Mesenchymal stem cell (in vitro differentiated cells and primary cell): ENCODE results near the gene ACSF3.
"Not testable (repeated sequence)": the region's sequence is repeated elsewhere in the genome, so short reads cannot be mapped to it uniquely, and the experiment has no call there.

Source experiments
- DNase-seq: peaks from one replicate; pipeline ENCODE4 v3.0.0-alpha.2; 2013
- H2AFZ ChIP-seq: one replicate; pipeline ENCODE4 v1.6.1; 2013; ENCODE audit warnings: low read depth, mild to moderate bottlenecking, control low read depth, inconsistent platforms, low read length, moderate library complexity
- H2AK5ac ChIP-seq: 2 replicates; pipeline ENCODE4 v1.6.1; 2013; ENCODE audit warnings: low read length, moderate library complexity, mild to moderate bottlenecking, inconsistent platforms; ENCODE audit not compliant: severe bottlenecking
- H2BK120ac ChIP-seq: one replicate; pipeline ENCODE4 v1.6.1; 2013; ENCODE audit warnings: low read depth, mild to moderate bottlenecking, inconsistent platforms, low read length, moderate library complexity
- H2BK12ac ChIP-seq, 2 experiments: one replicate each; pipeline ENCODE4 v1.6.1; 2013; ENCODE audit warnings: inconsistent platforms in 2 of 2, low read length in 2 of 2, mild to moderate bottlenecking in 2 of 2, moderate library complexity in 2 of 2, control low read depth in 1 of 2
- H2BK15ac ChIP-seq: one replicate; pipeline ENCODE4 v1.6.1; 2013; ENCODE audit warnings: mild to moderate bottlenecking, low read depth, inconsistent platforms; ENCODE audit not compliant: poor library complexity, severe bottlenecking
- H2BK5ac ChIP-seq: 2 replicates; pipeline ENCODE4 v1.6.1; 2013; ENCODE audit warnings: low read depth, mild to moderate bottlenecking, low read length, control low read depth, inconsistent platforms; ENCODE audit not compliant: poor library complexity, severe bottlenecking
- H3K14ac ChIP-seq, 2 experiments: one replicate each; pipeline ENCODE4 v1.6.1; 2013; ENCODE audit warnings: inconsistent platforms in 2 of 2, low read length in 2 of 2, control low read depth in 1 of 2, mild to moderate bottlenecking in 1 of 2, moderate library complexity in 1 of 2
- H3K18ac ChIP-seq, 2 experiments: one replicate each; pipeline ENCODE4 v1.6.1; 2013; ENCODE audit warnings: inconsistent platforms in 2 of 2, low read length in 2 of 2, control low read depth in 1 of 2, low read depth in 1 of 2, mild to moderate bottlenecking in 1 of 2
- H3K23ac ChIP-seq, 2 experiments: one replicate each; pipeline ENCODE4 v1.6.1; 2013; ENCODE audit warnings: inconsistent platforms in 2 of 2, low read length in 2 of 2, mild to moderate bottlenecking in 2 of 2, moderate library complexity in 2 of 2, control low read depth in 1 of 2
- H3K27ac ChIP-seq: 2 replicates; pipeline ENCODE4 v1.5.1; 2013; ENCODE audit warnings: mild to moderate bottlenecking, moderate library complexity, low read length, control low read depth, inconsistent platforms; ENCODE audit not compliant: poor library complexity, severe bottlenecking
- H3K27me3 ChIP-seq, 2 experiments: 2 replicates each; pipeline versions ENCODE4 v1.6.1 to v1.7.0; 2013; ENCODE audit warnings: low read length in 2 of 2, mild to moderate bottlenecking in 2 of 2, moderate library complexity in 2 of 2, control low read depth in 1 of 2, inconsistent platforms in 1 of 2; ENCODE audit not compliant: control insufficient read depth in 1 of 2, insufficient read depth in 1 of 2
- H3K36me3 ChIP-seq, 2 experiments: 2 replicates each; pipeline versions ENCODE4 v1.6.1 to v1.7.0; 2013; ENCODE audit warnings: low read length in 2 of 2, control low read depth in 1 of 2, inconsistent platforms in 1 of 2, low read depth in 1 of 2, mild to moderate bottlenecking in 1 of 2; ENCODE audit not compliant: insufficient read depth in 2 of 2, control insufficient read depth in 1 of 2
- H3K4ac ChIP-seq, 2 experiments: one replicate each; pipeline ENCODE4 v1.6.1; 2013; ENCODE audit warnings: inconsistent platforms in 2 of 2, low read length in 2 of 2, mild to moderate bottlenecking in 2 of 2, moderate library complexity in 2 of 2, control low read depth in 1 of 2, low read depth in 1 of 2
- H3K4me1 ChIP-seq: 2 replicates; pipeline ENCODE4 v1.6.1; 2013; ENCODE audit warnings: low read depth, low read length, control low read depth; ENCODE audit not compliant: control insufficient read depth, insufficient read depth
- H3K4me2 ChIP-seq: 2 replicates; pipeline ENCODE4 v1.6.1; 2013; ENCODE audit warnings: low read length, mild to moderate bottlenecking, inconsistent platforms; ENCODE audit not compliant: poor library complexity, severe bottlenecking
- H3K4me3 ChIP-seq, 2 experiments: 2 replicates each; pipeline versions ENCODE4 v1.5.1 to v1.7.0; 2013; ENCODE audit warnings: low read length in 2 of 2, mild to moderate bottlenecking in 2 of 2, control low read depth in 1 of 2, low read depth in 1 of 2; ENCODE audit not compliant: insufficient read depth in 1 of 2
- H3K79me1 ChIP-seq: replicated peaks from 2 replicates; pipeline ENCODE4 v1.6.1; 2013; ENCODE audit warnings: mild to moderate bottlenecking, control low read depth, low read length, inconsistent platforms; ENCODE audit not compliant: poor library complexity, severe bottlenecking
- H3K9ac ChIP-seq: 2 replicates; pipeline ENCODE4 v1.7.0; 2013; ENCODE audit warnings: mild to moderate bottlenecking, low read length, moderate library complexity
- H3K9me3 ChIP-seq: 2 replicates; pipeline ENCODE4 v1.7.0; 2013; ENCODE audit warnings: mild to moderate bottlenecking, low read length; ENCODE audit not compliant: control insufficient read depth
- H4K8ac ChIP-seq: one replicate; pipeline ENCODE4 v1.6.1; 2013; ENCODE audit warnings: inconsistent platforms, mild to moderate bottlenecking, low read length, moderate library complexity
- H4K91ac ChIP-seq: one replicate; pipeline ENCODE4 v1.6.1; 2013; ENCODE audit warnings: mild to moderate bottlenecking, low read length, inconsistent platforms
- WGBS: methylation state at CpG from one replicate; pipeline ENCODE4 v1.1.7; 2013; ENCODE audit warnings: mixed read lengths; 5-methylcytosine and 5-hydroxymethylcytosine counted together

ACSF3 gene

GRCh38 chr16:89090182-89090630 lies 3.4 kb upstream of the ACSF3 start:
- Histone ChIP-seq H4K91ac (no peak overlapping the region), H3K36me3 (no peaks in the 10 kb centered on the region), H3K9me3 (no peaks in the 10 kb centered on the region), H2BK120ac (no peak overlapping the region), H4K8ac (peak overlapping the region; percentile 13), H3K4me1 (peaks cover 12% of the 10 kb centered on the region), H3K4me2 (no peak overlapping the region), H3K27ac (no peak overlapping the region), H3K18ac (no peak overlapping the region), H2BK5ac (no peak overlapping the region), H3K23ac (no peak overlapping the region), H2AFZ (no peak overlapping the region), H2AK5ac (no peak overlapping the region), H3K9ac (no peak overlapping the region), H3K27me3 (peaks cover 21 to 69% of the 10 kb centered on the region in 2 experiments), H3K4me3 (no peak overlapping the region), H2BK15ac (no peak overlapping the region), H2BK12ac (no peak overlapping the region), H3K79me1 (peaks cover 8% of the 10 kb centered on the region), H3K4ac (no peak overlapping the region), H3K14ac (no peak overlapping the region)
- WGBS, result 77% methylated on average over 14 of the region's 16 CpGs
- no peak for DNase-seq

GRCh38 chr16:89090669-89091426 lies 2.8 kb upstream of the ACSF3 start:
- WGBS, result 72% methylated on average over 17 of the region's 17 CpGs
- Histone ChIP-seq H3K9me3 (no peaks in the 10 kb centered on the region), H2BK12ac (no peak overlapping the region), H3K36me3 (peaks cover 0 to 4% of the 10 kb centered on the region in 2 experiments), H3K4me1 (peaks cover 18% of the 10 kb centered on the region), H3K27ac (no peak overlapping the region), H3K4me3 (no peak overlapping the region), H2AK5ac (no peak overlapping the region), H3K4ac (no peak overlapping the region), H3K27me3 (peaks cover 21 to 63% of the 10 kb centered on the region in 2 experiments), H4K91ac (no peak overlapping the region), H3K23ac (no peak overlapping the region), H3K18ac (no peak overlapping the region), H2BK15ac (no peak overlapping the region), H3K14ac (no peak overlapping the region), H4K8ac (no peak overlapping the region), H3K4me2 (no peak overlapping the region), H3K79me1 (peaks cover 10% of the 10 kb centered on the region), H3K9ac (no peak overlapping the region), H2AFZ (no peak overlapping the region), H2BK120ac (no peak overlapping the region), H2BK5ac (no peak overlapping the region)
- no peak for DNase-seq

- Histone ChIP-seq H4K91ac (no peak overlapping the region), H3K4me3 (no peak overlapping the region), H3K9ac (no peak overlapping the region), H2BK12ac (no peak overlapping the region), H3K79me1 (peaks cover 18% of the 10 kb centered on the region), H3K27ac (no peak overlapping the region), H3K14ac (no peak overlapping the region), H3K9me3 (no peaks in the 10 kb centered on the region), H3K36me3 (peaks cover 0 to 15% of the 10 kb centered on the region in 2 experiments), H2BK15ac (no peak overlapping the region), H2AFZ (no peak overlapping the region), H3K27me3 (peaks cover 21 to 51% of the 10 kb centered on the region in 2 experiments), H3K23ac (no peak overlapping the region), H2BK5ac (no peak overlapping the region), H3K18ac (no peak overlapping the region), H2BK120ac (no peak overlapping the region), H3K4me1 (peaks cover 23% of the 10 kb centered on the region), H3K4ac (no peak overlapping the region), H3K4me2 (no peak overlapping the region), H2AK5ac (no peak overlapping the region), H4K8ac (no peak overlapping the region)
- WGBS, result 76% methylated on average over 7 of the region's 7 CpGs
- no peak for DNase-seq
These were observed 1.6 kb upstream of the ACSF3 start for GRCh38 chr16:89092013-89092412.

- H3K4me1 ChIP-seq, result peaks cover 25% of the 10 kb centered on the region
- H2BK15ac ChIP-seq, H4K91ac ChIP-seq, H2BK12ac ChIP-seq, H3K9me3 ChIP-seq, DNase-seq, H2BK5ac ChIP-seq, H2AK5ac ChIP-seq, H3K23ac ChIP-seq, H3K27ac ChIP-seq, H2BK120ac ChIP-seq: not testable (repeated sequence)
- peak overlapping the region; percentile 71 to 83 for H3K18ac ChIP-seq
- H2AFZ ChIP-seq, result peak overlapping the region; percentile 97
- peaks cover 24% of the 10 kb centered on the region for H3K79me1 ChIP-seq
- peaks cover 0 to 19% of the 10 kb centered on the region in 2 experiments for H3K36me3 ChIP-seq
- H4K8ac ChIP-seq, result peak overlapping the region; percentile 94
- peak overlapping the region; percentile 92 for H3K9ac ChIP-seq
- WGBS, result 64% methylated on average over 7 of the region's 15 CpGs
- H3K4me3 ChIP-seq, result peak overlapping the region; percentile 77 to 99
- peak overlapping the region in 1 of 2 experiments; percentile 96 for H3K14ac ChIP-seq
- H3K4ac ChIP-seq, result peak overlapping the region; percentile 88 to 96
- H3K4me2 ChIP-seq, result peak overlapping the region; percentile 72
- H3K27me3 ChIP-seq, result peaks cover 21 to 42% of the 10 kb centered on the region in 2 experiments
These were observed 425 bp upstream of the ACSF3 start for GRCh38 chr16:89093252-89093601.
